GM12892 (cell line): ENCODE measurements around the gene DDX42.

Experiments
- DNase-seq: peaks from one replicate; pipeline ENCODE4 v3.0.0; 2011; ENCODE audit not compliant: insufficient read length
- FAIRE-seq: peaks from 2 replicates; lab custom pipeline; 2011; peaks lifted over from hg19 to GRCh38; lab: Jason Lieb, UNC
- POLR2A ChIP-seq: IDR thresholded peaks from 2 replicates; pipeline ENCODE4 v1.6.1; 2011; ENCODE audit warnings: low read depth, low read length, control low read depth
- POLR2AphosphoS5 ChIP-seq: IDR thresholded peaks from 2 replicates; pipeline ENCODE4 v1.6.1; 2011; ENCODE audit warnings: low read depth, low read length, control low read depth
- TAF1 ChIP-seq: IDR thresholded peaks from 2 replicates; pipeline ENCODE4 v1.6.1; 2011; ENCODE audit warnings: low read depth, mild to moderate bottlenecking, control low read depth, low read length, borderline replicate concordance

The DDX42 gene

DNA sequence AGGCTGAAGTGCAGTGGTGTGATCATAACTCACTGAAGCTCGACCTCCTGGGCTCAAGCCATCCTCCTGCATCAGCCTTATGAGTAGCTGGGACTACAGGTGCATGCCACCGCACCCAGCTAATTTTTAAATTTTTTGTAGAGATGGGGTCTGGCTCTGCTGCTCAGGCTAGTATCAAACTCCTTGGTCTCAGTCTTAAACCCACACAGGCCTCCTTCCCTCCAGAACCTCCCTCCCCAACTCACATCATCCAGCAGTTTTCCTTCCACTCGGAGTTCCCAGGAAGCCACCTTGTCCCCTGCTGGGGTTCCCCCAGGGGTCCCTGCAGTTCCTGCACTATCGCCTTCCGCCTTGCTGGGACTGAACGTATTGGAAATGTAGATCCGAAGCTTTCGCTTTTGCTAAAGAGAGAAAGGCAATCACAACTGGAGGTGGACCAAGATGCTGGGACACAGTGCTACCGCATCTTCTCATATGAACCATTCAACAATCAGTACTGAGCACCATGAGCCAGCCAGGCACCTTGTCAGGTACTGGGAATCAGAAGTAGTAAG, 61.3 kb downstream of the DDX42 start:
- no peak for DNase-seq
- FAIRE-seq, result no peak
- TF ChIP-seq POLR2AphosphoS5 (0 out of 2 replicates have a peak, but pooled peaks have one; percentile 6), TAF1 (no peak), POLR2A (0 out of 2 replicates have a peak, but pooled peaks have one; percentile 22)

DNA sequence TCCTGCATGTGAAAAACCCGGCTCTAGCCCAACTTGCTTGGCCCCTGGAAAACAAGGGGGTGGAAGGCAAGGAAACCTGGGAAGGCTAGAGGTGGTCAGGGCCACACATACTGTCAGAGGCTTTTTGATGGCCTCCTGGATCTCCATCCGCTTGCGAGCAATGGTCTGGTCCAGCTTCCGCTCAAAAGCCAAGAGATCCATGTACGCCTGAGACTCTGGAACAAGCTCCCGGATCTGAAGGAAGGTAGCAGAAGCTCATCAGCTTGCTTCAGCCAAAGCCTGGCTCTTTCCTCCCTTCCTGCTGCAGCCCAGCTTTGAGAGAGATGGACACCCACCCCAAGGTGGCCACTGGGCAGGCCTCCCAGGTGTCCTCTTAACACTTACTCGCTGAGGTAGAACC, 62.8 kb downstream of the DDX42 start:
- no peak for FAIRE-seq
- TF ChIP-seq POLR2AphosphoS5, result no peak
- no peak for TF ChIP-seq POLR2A
- no peak for TF ChIP-seq TAF1
- no peak for DNase-seq

DNA sequence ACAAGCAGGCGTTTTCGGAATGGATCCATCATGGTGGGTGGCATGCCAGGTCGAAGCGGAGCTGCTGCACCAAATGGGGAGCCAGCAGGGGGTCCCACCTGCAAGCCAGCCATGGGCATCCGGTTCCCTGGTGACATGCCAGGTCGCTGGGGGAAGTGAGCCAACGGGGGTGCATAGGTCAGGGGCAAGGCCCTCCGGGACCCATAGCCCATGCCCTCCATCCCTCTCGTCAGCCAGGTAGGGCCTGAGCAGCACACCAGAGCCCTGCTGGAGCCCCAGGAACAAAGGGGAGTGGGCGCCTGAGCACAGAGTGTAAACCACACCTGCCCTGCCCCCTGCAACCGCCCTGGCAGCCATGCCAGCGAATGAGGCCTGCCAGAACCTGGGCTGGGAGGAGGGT, 63.5 kb downstream of the DDX42 start:
- TF ChIP-seq TAF1, result no peak
- TF ChIP-seq POLR2AphosphoS5, result no peak
- TF ChIP-seq POLR2A, result no peak
- no peak for DNase-seq
- no peak for FAIRE-seq

DNA sequence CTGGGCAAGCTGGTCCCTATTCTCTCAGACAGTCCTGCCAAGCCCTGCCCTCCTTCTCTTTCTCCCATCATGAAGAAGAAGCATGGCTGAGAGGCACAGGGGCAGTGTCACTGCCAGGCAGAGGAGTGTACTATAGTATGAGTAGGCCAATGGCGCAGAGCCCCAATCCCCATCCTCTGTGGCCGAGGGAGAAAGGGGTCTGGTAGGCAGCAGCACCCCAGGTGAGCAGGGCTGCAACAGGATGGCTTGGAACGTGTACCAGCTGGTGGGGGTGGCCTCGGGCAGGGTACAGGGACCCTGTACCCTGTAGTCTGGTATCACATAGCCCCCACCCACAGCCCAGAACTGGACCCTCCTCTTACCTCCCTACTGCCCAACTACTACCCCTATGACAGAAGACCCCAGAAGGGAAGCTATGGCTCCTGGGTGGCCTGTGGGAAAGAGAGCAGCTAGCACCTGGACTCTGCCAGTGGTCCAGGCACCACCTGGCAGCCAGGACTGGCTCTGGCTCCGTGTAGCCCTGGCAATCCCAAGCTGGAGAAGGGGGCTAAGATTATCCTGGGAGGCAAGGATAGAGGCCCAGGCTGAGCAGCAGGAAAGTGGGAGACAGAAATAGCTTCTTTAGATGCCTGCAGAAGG, 64.1 kb downstream of the DDX42 start:
- no peak for FAIRE-seq
- no peak for DNase-seq
- TF ChIP-seq TAF1, result no peak
- no peak for TF ChIP-seq POLR2AphosphoS5
- no peak for TF ChIP-seq POLR2A

DNA sequence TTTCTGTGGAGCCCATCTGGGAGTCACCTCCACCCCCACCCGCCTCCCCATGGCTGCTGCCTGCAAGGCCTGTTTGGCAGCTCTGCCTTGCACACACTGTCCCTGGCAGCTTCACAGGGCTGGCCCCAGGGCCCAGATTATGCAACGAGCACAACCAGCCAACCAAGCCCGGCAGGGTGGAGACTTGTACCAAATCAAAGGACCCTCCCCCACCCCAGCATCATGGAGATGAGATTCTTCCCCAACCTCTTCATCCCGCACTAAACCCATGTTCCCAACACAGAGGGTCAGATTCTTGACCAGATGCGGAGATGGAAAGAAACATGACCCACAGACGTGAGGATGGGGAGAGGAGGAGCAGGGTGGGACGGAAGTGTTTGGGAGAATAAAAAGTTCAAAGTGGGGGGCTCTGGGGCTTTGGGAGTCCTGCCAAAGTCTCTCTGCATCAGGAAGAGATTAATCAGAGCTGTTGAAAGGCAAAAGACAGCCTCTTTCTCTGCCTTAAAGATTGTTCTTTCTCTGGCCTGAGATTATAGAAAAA, 64.7 kb downstream of the DDX42 start:
- TF ChIP-seq POLR2A, result no peak
- no peak for TF ChIP-seq POLR2AphosphoS5
- no peak for TF ChIP-seq TAF1
- FAIRE-seq (no peak), DNase-seq (no peak)

DNA sequence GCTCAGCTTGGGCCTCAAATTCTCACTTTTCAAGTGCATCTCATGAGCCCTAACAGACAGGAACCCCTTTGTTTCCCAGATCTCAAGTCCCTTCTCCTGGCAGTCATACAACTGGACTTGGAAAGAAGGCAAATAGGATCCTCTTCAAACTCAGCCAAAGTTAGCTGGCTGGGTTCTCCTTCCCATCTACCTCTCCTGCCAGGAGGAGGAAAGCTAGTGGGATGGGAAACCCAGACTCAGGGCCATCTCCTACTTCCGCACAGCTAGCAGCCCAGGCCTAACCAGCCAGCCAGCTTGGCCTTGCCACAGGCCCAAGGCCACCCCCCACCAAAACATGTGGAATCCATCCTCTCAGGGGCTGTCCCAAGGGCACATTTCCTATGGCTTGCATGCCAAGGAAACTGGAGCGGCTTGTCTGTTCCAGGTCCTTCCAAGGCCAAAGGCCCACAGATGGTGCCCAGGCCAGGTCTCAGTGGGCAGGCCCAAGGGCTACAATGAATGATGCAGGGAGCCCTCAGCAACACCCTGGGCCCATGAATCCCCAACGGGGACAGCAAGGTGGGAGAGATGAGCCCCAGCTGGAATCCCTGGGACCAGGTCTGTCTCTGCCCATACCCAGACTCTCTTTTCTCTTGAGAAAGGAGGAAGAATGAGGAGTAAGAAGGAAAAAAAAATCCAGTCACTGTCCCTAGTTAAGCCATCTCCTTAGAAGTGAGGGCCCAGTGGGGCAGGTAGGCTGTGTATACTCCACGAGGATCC, 66.8 kb downstream of the DDX42 start:
- FAIRE-seq, result no peak

DNA sequence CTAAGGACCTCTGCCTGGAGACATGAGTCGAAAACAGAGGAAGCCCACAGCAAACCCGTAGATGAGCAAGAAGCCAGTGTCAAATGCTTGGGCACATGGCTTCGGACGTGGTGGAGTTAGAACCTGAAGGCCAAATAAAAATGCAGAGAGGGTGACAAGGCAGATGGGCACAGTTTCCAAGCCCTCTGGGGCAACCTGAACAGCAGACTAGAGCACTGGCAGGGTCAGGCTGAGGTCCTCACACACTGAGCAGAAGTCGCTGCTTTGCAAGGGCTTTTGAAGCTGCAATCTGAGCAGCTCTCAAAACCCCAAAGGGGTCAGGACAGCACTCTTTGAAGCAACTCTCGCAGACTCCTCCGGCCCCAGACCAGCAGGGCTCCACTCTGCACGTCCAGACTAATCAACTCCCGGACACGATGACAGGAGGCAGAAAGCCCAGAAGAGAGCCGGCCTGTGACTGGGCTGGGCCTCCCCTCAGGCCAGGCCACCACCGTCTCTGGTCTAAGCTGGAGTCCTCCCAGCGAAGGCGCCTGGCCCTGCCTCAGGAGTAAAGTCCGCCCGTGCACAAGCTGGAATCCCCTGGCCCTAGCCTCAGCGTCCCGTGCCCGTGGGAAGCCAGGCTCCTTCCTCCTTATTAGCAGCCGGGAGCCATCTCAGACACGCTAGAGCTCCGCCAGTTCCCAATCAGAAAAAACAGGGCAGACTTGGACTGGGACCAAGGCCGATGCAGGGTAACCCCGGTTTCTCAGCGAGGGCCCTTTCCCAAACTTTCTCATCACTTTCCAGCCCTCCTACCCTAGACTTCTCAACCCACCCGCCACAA, 67.6 kb downstream of the DDX42 start:
- peak; percentile 83 for FAIRE-seq
- TF ChIP-seq TAF1 (no peak), POLR2AphosphoS5 (no peak), POLR2A (no peak; the same call in 1 of the 2 replicates)
- DNase-seq, result no peak

More for the DNA sequence above, 66.8 kb downstream of the DDX42 start:
- no peak for DNase-seq
- TF ChIP-seq POLR2A (no peak), POLR2AphosphoS5 (no peak), TAF1 (no peak)

DNA sequence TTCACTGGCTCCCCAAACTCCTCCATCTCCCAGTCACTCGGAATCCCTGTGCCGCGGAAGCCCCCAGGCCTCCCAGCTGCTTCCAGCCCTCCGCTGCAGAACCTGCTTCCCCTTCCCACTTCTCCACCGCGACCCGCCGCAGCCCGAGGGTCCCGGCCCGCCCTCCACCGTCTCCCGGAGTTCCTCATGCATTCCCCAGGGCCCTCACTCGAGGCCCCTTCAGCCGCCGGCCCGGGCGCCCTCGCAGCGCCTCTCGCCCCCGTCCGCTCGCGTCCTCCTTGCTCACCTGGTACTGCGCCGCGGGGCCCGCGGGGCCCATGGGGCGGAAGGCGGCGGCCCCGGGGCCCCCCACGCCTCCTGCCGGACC, 68.2 kb downstream of the DDX42 start:
- TF ChIP-seq POLR2A (no peak), TAF1 (no peak), POLR2AphosphoS5 (no peak)
- no peak for FAIRE-seq
- no peak for DNase-seq

DNA sequence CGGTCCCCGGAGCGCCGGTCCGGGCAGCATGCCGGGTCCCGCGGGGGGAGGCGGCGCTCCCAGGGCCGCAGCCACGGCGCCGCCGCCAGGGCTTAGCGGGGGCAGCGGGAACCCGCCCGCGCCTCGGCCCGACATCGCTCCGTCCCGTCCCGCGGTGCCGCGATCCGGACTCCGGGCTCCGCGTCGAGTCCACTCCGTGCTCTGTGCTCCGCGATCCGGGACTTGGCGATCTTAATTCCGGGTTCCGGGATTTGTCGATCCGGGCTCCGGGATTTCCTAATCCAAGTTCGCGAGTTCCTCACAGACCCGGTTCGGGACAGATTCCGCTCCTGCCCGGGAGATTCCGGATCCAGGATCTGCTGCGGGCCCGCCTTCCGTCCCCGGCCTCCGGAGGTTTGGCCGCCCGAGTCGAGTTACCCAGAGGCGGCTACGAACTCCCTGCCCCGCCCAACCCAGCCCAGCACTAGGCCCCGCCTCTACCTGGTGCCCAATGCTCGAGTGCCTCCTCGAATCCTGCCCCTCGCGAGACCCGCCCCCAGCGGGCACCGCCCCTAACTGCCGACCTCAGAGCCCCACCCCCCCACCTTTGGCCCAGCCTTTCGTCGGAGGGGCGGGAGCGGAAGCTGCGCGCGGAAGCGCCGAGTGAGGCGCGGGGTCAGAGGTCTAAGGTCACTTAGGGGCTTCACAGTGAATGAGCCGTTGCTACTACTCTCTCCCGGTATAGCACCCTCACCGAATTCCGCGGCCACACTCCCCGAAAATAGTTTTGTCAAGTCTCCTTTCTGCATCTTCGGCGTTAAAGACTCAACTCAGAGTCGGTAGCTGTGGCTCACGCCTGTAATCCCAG, 68.8 kb downstream of the DDX42 start, which contains the start of gene SMARCD2:
Gene SMARCD2 (minus strand): TSS at position 146 of the 847 bp plus-strand sequence. CDS start 11 bp downstream, at position 135.
- peak; percentile 87; the same call in 1 of the 2 replicates for TF ChIP-seq POLR2A
- peak; percentile 62 for TF ChIP-seq POLR2AphosphoS5
- TF ChIP-seq TAF1, result peak; percentile 80
- peak; percentile 94 for FAIRE-seq
- peak; percentile 89 for DNase-seq
